GM12873 (cell line): ENCODE measurements around the gene CPNE4.

Experiments used
- CTCF ChIP-seq: IDR thresholded peaks from 2 replicates; pipeline ENCODE4 v1.5.1; 2012; ENCODE audit warnings: low read depth, mild to moderate bottlenecking, moderate library complexity, low read length, control low read depth; ENCODE audit not compliant: insufficient read depth; ENCODE audit errors: missing control alignments

Gene CPNE4

DNA sequence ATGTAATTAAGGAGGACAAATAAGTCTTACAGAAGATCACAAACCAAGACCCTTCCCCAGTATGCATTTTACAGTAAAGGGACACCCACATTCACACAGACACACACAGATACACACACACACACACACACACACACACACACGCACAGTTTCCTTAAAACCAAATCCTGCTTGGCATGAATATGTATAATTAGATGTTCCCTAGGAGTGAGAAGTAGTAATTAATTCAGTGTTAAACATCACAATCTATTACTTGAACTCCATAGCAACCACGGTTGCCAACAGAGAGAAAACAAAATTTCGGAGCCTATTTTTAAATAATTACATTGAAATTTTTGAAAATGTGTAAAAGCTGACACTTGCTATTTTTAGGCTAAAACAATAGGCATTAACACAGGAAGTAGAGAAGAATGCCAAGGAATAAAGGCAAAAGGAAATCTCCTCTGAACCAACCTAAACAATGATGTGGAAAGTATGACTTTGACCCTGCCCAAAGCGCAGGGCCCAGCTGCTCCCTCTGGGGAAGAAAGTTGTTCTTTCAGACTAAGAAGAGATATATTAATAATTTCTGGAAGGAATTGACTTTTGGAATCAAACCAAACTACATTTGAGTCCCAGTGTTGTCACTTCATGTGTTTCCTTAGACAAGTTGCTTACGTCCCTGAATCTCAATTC is 215.3 kb downstream of the CPNE4 start:
- TF ChIP-seq CTCF = no peak

DNA sequence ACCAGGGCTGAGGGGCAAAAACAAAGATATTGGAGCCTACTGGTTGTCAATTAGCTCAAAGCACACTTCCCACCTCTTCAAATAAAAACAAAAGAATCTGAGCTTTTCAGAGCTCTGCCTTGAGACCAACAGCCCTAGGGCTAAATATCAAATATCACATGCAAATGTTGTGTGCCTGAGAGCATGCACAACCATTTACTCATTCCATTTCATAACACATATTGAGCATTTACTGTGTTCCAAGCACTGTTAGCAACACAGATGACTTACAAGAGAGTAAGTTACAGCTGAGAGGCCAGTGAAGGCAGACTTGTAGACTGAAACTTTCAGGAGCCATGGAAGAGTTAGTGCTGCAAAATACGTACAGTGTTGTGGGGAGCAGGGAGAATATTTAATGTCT is 222.4 kb downstream of the CPNE4 start:
- TF ChIP-seq CTCF = no peak

DNA sequence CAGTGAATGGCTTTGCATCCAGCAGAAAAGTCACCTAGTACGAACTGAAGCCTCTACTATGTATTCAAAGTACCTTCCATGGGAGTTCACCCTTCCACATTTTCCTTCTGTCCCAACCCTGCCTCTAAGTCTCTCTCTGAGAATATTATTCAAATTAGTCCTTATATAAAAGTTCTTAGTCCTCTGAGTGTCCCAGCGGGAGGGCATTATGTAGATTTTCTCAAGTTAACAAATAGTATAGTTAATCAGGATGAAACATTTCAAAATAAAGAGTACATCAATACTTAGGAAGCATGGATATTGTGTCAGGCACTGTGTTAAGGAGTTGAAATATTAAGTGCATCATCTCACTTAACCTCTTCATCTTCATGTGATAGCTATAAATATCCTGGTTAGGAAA is 223.3 kb downstream of the CPNE4 start:
- TF ChIP-seq CTCF = no peak

GRCh38 chr3:131807822-131808221 is 227.0 kb downstream of the CPNE4 start:
- no peak for TF ChIP-seq CTCF

DNA sequence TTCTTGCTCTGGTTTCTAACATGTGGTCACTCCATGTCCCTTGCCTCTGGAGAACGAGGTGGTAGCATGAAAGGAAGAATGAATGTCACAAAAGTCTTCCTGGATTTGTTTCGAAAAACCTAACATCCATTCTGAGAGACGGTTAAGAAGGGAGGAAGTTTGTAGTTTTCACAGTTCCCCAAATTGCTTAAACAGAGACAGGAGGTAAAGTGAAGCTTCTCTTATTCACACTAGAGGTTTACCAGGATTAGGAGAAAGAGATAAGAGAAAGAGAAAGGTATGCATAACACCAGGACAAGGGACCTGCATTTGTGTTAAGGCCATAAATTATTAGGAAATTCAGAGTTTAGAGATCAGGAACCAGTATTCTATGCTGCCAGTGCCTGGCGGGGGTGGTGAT is 228.1 kb downstream of the CPNE4 start:
- no peak for TF ChIP-seq CTCF

GRCh38 chr3:131804565-131805133 is 230.2 kb downstream of the CPNE4 start:
- no peak for TF ChIP-seq CTCF

DNA sequence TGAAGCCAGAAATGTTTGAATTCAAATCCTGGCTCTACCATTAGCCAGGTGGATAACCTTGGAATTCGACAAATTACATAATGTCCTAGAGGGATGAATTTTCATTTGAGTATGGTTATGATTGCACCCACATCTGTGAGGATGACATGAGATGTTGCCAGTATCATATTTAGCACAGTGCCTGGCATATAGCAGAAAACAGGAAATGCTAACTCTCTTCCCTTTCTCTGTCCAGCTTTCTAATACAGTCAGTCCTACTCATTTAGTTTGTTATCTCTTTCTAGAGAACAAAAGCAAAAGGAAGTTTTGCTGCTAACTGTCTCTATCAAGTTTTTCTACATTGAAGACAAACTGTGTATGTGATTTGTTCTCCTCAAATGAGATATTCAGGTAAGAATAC is 231.7 kb downstream of the CPNE4 start:
- no peak for TF ChIP-seq CTCF

GRCh38 chr3:131802029-131802428 is 232.8 kb downstream of the CPNE4 start:
- no peak for TF ChIP-seq CTCF
